Measurements from ENCODE around the gene UAP1L1.

DNA sequence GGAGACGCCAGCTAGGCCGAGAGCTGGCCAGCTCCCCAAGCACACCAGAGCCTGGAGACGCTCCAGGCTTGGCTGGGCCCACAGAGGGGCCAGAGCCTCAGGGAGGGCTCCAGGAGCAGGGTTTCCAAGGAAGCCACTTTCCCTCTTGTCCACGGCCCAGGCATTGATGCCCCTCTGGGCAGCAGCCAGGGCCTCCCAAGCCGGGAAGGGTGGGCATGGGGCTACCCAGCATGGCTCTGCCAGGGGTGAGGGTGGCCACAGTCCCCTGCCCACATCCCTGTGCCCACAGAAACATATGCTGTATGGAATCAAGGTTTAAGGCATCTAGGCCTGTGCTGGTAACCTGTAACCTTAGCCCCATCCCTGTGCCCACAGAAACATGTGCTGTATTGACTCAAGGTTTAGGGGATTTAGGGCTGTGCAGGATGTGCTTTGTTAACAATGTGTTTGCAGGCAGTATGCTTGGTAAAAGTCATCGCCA is 38.8 kb downstream of the UAP1L1 start:
- TF ChIP-seq, protein P1, sequence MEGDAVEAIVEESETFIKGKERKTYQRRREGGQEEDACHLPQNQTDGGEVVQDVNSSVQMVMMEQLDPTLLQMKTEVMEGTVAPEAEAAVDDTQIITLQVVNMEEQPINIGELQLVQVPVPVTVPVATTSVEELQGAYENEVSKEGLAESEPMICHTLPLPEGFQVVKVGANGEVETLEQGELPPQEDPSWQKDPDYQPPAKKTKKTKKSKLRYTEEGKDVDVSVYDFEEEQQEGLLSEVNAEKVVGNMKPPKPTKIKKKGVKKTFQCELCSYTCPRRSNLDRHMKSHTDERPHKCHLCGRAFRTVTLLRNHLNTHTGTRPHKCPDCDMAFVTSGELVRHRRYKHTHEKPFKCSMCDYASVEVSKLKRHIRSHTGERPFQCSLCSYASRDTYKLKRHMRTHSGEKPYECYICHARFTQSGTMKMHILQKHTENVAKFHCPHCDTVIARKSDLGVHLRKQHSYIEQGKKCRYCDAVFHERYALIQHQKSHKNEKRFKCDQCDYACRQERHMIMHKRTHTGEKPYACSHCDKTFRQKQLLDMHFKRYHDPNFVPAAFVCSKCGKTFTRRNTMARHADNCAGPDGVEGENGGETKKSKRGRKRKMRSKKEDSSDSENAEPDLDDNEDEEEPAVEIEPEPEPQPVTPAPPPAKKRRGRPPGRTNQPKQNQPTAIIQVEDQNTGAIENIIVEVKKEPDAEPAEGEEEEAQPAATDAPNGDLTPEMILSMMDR (IDR thresholded peaks at IDR 0.05), result no peak
- TF ChIP-seq POLR2A (IDR thresholded peaks at IDR 0.05) (no peak), POLR2AphosphoS5 (IDR thresholded peaks at IDR 0.05) (no peak)

All from breast epithelium (tissue), 3 donors.